Spleen (tissue), 7 donors: ENCODE results near the gene FAM78B.

Source experiments
- CTCF ChIP-seq, 11 experiments: fragments of 200-600 bp in 7 of 11; fragments of 450-650 bp in 4 of 11; sonication (generic) in 4 of 11; IDR thresholded peaks in 8 of 11; conservative IDR thresholded peaks in 3 of 11; 1 replicate in 7 of 11; 2 replicates in 4 of 11; pipeline versions ENCODE4 v1.4.0 to v1.8.0; 2016 to 2021; ENCODE audit warnings: antibody characterized with exemption in 11 of 11, inconsistent platforms in 4 of 11, mild to moderate bottlenecking in 1 of 11
- POLR2A ChIP-seq, 3 donors: fragments of 450-650 bp; IDR thresholded peaks; one replicate each; pipeline ENCODE4 v1.5.1; 2017; ENCODE audit warnings: antibody characterized with exemption in 3 of 3, mild to moderate bottlenecking in 1 of 3
- donor health status: DM: no; HTN: no; CAD: no; lungs with moderate emphysema.
- donor health status: DM: no; HTN: no; CAD: no.
- donor health status: DM: no; HTN: no; CAD: no.

- TF ChIP-seq CTCF (IDR thresholded peaks at IDR 0.05 in 8 of 11, conservative IDR thresholded peaks at IDR 0.05 in 3 of 11) (no peak), POLR2A (IDR thresholded peaks at IDR 0.05) (no peak)
These were observed 2.4 kb upstream of the FAM78B start for GRCh38 chr1:166169182-166169581.
